GM23248 (cell line): Measurements from ENCODE around the gene ISG15. TPM values are rescaled to one million over a fixed set of nuclear protein-coding genes. Genes with fewer than 3 reads are reported as not detected.
"Not testable (repeated sequence)": the region's sequence is repeated elsewhere in the genome, so short reads cannot be mapped to it uniquely, and the experiment has no call there.

ENCODE experiments used
- DNase-seq: peaks from one replicate; pipeline ENCODE4 v3.0.0-alpha.2; 2015
- H2AFZ ChIP-seq: fragments of 200-600 bp; sonication (generic); 2 replicates; pipeline ENCODE4 v1.6.1; 2016; ENCODE audit warnings: antibody characterized with exemption
- H3F3A ChIP-seq: fragments of 200-600 bp; sonication (generic); 2 replicates; pipeline ENCODE4 v1.6.1; 2016; ENCODE audit warnings: mild to moderate bottlenecking, antibody characterized with exemption, mixed run types; ENCODE audit not compliant: insufficient read depth
- H3K27ac ChIP-seq: fragments of 200-600 bp; sonication (generic); 2 replicates; pipeline ENCODE4 v1.5.1; 2016; ENCODE audit warnings: mild to moderate bottlenecking
- H3K27me3 ChIP-seq: fragments of 200-600 bp; sonication (generic); replicated peaks from 2 replicates; pipeline ENCODE4 v1.6.1; 2016; ENCODE audit warnings: mild to moderate bottlenecking; ENCODE audit not compliant: insufficient read depth
- H3K36me3 ChIP-seq: fragments of 200-600 bp; sonication (generic); 2 replicates; pipeline ENCODE4 v1.6.1; 2016; ENCODE audit warnings: low read depth, mild to moderate bottlenecking
- H3K4me1 ChIP-seq: fragments of 200-600 bp; sonication (generic); 2 replicates; pipeline ENCODE4 v1.6.1; 2016; ENCODE audit warnings: mild to moderate bottlenecking; ENCODE audit not compliant: insufficient read depth
- H3K4me2 ChIP-seq: fragments of 200-600 bp; sonication (generic); one replicate; pipeline ENCODE4 v1.6.1; 2016; ENCODE audit warnings: mild to moderate bottlenecking; ENCODE audit not compliant: unreplicated experiment
- H3K4me3 ChIP-seq: fragments of 200-600 bp; sonication (generic); 2 replicates; pipeline ENCODE4 v1.5.1; 2016; ENCODE audit warnings: mild to moderate bottlenecking
- H3K79me2 ChIP-seq: fragments of 200-600 bp; sonication (generic); 2 replicates; pipeline ENCODE4 v1.6.1; 2016; ENCODE audit warnings: mild to moderate bottlenecking; ENCODE audit not compliant: insufficient read depth
- H3K9ac ChIP-seq: fragments of 200-600 bp; sonication (generic); 2 replicates; pipeline ENCODE4 v1.6.1; 2016; ENCODE audit warnings: mild to moderate bottlenecking
- H3K9me2 ChIP-seq: fragments of 200-600 bp; sonication (generic); 2 replicates; pipeline ENCODE4 v1.6.1; 2016; ENCODE audit warnings: mixed run types, mild to moderate bottlenecking, moderate library complexity; ENCODE audit not compliant: insufficient read depth
- H3K9me3 ChIP-seq: fragments of 200-600 bp; sonication (generic); one replicate; pipeline ENCODE4 v1.6.1; 2017; ENCODE audit warnings: low read depth
- H4K20me1 ChIP-seq: fragments of 200-600 bp; sonication (generic); 2 replicates; pipeline ENCODE4 v1.6.0; 2016; ENCODE audit not compliant: insufficient read depth
- EZH2 ChIP-seq: fragments of 200-600 bp; sonication (generic); IDR thresholded peaks from 2 replicates; pipeline ENCODE4 v1.6.1; 2018; ENCODE audit warnings: antibody characterized with exemption, mild to moderate bottlenecking; ENCODE audit not compliant: insufficient read depth, poor library complexity, severe bottlenecking
- EZH2phosphoT487 ChIP-seq: fragments of 200-600 bp; sonication (generic); IDR thresholded peaks from 2 replicates; pipeline ENCODE4 v1.6.1; 2018; ENCODE audit warnings: antibody characterized with exemption, moderate library complexity, mild to moderate bottlenecking, low read depth; ENCODE audit not compliant: insufficient read depth
- WGBS, 2 experiments: methylation state at CpG; one replicate each; pipeline ENCODE4 v1.1.6; 2015 to 2017; ENCODE audit warnings: low lambda C conversion rate in 2 of 2, low coverage in 1 of 2; ENCODE audit errors: missing lambda C conversion rate in 2 of 2; 5-methylcytosine and 5-hydroxymethylcytosine counted together
- in situ Hi-C: fragments of 300-500 bp; cut with MboI; formaldehyde crosslinking; loops from 2 replicates; pipeline ENCODE4 v1.15.0; 2020
- polyA plus RNA-seq: library from polyadenylated mRNA; unstranded; fragments of >200 nt; fragmentation: Nextera tagmentation; extraction: Ambion mirVana; gene quantifications from 2 replicates; pipeline ENCODE4 v1.2.1, GENCODE V29; 2016
- total RNA-seq: library from RNA; depleted of rRNA; stranded (reverse); fragments of >200 nt; shearing (Covaris generic); gene quantifications from 2 replicates; pipeline ENCODE4 v1.2.3, GENCODE V29; 2014

Gene ISG15
- total and polyA plus RNA-seq, 2 experiments from 2014 or later, result 41.2 to 77.0 TPM

GRCh38 chr1:992362-992761 lies 20.9 kb upstream of the ISG15 start:
- Histone ChIP-seq H4K20me1 (no peaks in the 10 kb centered on the region), H2AFZ (no peak overlapping the region), H3K4me2 (no peak overlapping the region), H3K36me3 (no peaks in the 10 kb centered on the region), H3K9me2 (no peaks in the 10 kb centered on the region), H3K4me1 (no peaks in the 10 kb centered on the region), H3K27ac (no peak overlapping the region), H3K4me3 (no peak overlapping the region), H3F3A (no peaks in the 10 kb centered on the region), H3K79me2 (no peaks in the 10 kb centered on the region), H3K27me3 (peaks cover 4% of the 10 kb centered on the region), H3K9me3 (no peaks in the 10 kb centered on the region), H3K9ac (no peak overlapping the region)
- TF ChIP-seq EZH2phosphoT487, result no peak
- no peak for TF ChIP-seq EZH2
- 85 to 87% methylated on average over 7 of the region's 7 CpGs for WGBS, 2 experiments
- in situ Hi-C loops, result no loop called here
- no peak for DNase-seq

GRCh38 chr1:993379-993995 lies 19.8 kb upstream of the ISG15 start:
- Histone ChIP-seq H3K9ac (no peak overlapping the region), H3K27ac (no peak overlapping the region), H3K4me2 (no peak overlapping the region), H3K4me3 (no peak overlapping the region), H3K79me2 (no peaks in the 10 kb centered on the region), H3K36me3 (no peaks in the 10 kb centered on the region), H3K4me1 (no peaks in the 10 kb centered on the region), H3K27me3 (peaks cover 6% of the 10 kb centered on the region), H4K20me1 (no peaks in the 10 kb centered on the region), H2AFZ (no peak overlapping the region), H3K9me3 (no peaks in the 10 kb centered on the region), H3K9me2 (no peaks in the 10 kb centered on the region), H3F3A (no peaks in the 10 kb centered on the region)
- no peak for TF ChIP-seq EZH2
- no peak for TF ChIP-seq EZH2phosphoT487
- no peak for DNase-seq
- WGBS, 2 experiments, result 81 to 86% methylated on average over 15 of the region's 15 CpGs
- in situ Hi-C loops, result no loop called here

- H3K79me2 ChIP-seq, H4K20me1 ChIP-seq, H2AFZ ChIP-seq, in situ Hi-C loops, H3K9me3 ChIP-seq, DNase-seq, H3K4me2 ChIP-seq, H3K27ac ChIP-seq, H3K4me1 ChIP-seq, H3F3A ChIP-seq, H3K4me3 ChIP-seq, H3K36me3 ChIP-seq, H3K27me3 ChIP-seq, H3K9ac ChIP-seq, H3K9me2 ChIP-seq: not testable (repeated sequence)
- WGBS, 2 experiments, result 70 to 71% methylated on average over 6 of the region's 6 CpGs
Measured at GRCh38 chr1:994546-994945, 18.8 kb upstream of the ISG15 start.

GRCh38 chr1:995665-996633 lies 17.3 kb upstream of the ISG15 start:
- H3K27me3 ChIP-seq, result peaks cover 6% of the 10 kb centered on the region; the same call in 1 of the 2 replicates
- in situ Hi-C loops, result no loop called here
- no peak for TF ChIP-seq EZH2

More at GRCh38 chr1:995665-996633, 17.3 kb upstream of the ISG15 start:
- Histone ChIP-seq H3K27ac (no peak overlapping the region), H3K79me2 (no peaks in the 10 kb centered on the region), H2AFZ (no peak overlapping the region), H3K4me3 (no peak overlapping the region), H3K9me2 (no peaks in the 10 kb centered on the region), H3K4me1 (no peaks in the 10 kb centered on the region), H3K9me3 (no peaks in the 10 kb centered on the region), H4K20me1 (no peaks in the 10 kb centered on the region), H3K36me3 (no peaks in the 10 kb centered on the region), H3F3A (no peaks in the 10 kb centered on the region), H3K4me2 (no peak overlapping the region), H3K9ac (no peak overlapping the region)
- WGBS, 2 experiments, result 36 to 39% methylated on average over 21 to 30 of the region's 30 CpGs
- DNase-seq, result no peak
